Stimulated activated CD8-positive, alpha-beta memory T cell treated with anti-CD3 and anti-CD28 coated beads, Interleukin-7, amount 100 ng/mL, for 4 hours (primary cell): ENCODE data around the gene PCNX3.
"Not testable (repeated sequence)": the region's sequence is repeated elsewhere in the genome, so short reads cannot be mapped to it uniquely, and the experiment has no call there.

ENCODE experiments used
- DNase-seq, 2 donors: peaks; one replicate each; pipeline ENCODE4 v3.0.0-alpha.2; 2020; ENCODE audit warnings: low read depth in 2 of 2

Gene PCNX3

GRCh38 chr11:65619281-65619928 lies 3.8 kb downstream of the PCNX3 start:
- DNase-seq = no peak

GRCh38 chr11:65620666-65621065 lies 5.1 kb downstream of the PCNX3 start:
- no peak for DNase-seq

GRCh38 chr11:65621460-65621859 lies 5.9 kb downstream of the PCNX3 start:
- DNase-seq = no peak

GRCh38 chr11:65622011-65622410 lies 6.4 kb downstream of the PCNX3 start:
- DNase-seq = no peak

- no peak for DNase-seq
Observed at GRCh38 chr11:65623177-65623576, 7.6 kb downstream of the PCNX3 start.

- no peak for DNase-seq
Observed at GRCh38 chr11:65623852-65624616, 8.5 kb downstream of the PCNX3 start.

GRCh38 chr11:65624931-65625627 lies 9.5 kb downstream of the PCNX3 start:
- no peak for DNase-seq

- no peak for DNase-seq
Observed at GRCh38 chr11:65625628-65626342, 10.2 kb downstream of the PCNX3 start.

- DNase-seq = no peak
Observed at GRCh38 chr11:65627202-65627601, 11.6 kb downstream of the PCNX3 start.

- DNase-seq = no peak
Observed at GRCh38 chr11:65629579-65629978, 14.0 kb downstream of the PCNX3 start.

GRCh38 chr11:65630215-65630614 lies 14.6 kb downstream of the PCNX3 start:
- DNase-seq = no peak

- no peak for DNase-seq
Observed at GRCh38 chr11:65633390-65634108, 18.0 kb downstream of the PCNX3 start.

GRCh38 chr11:65634109-65634436 lies 18.5 kb downstream of the PCNX3 start:
- no peak for DNase-seq

- no peak for DNase-seq
Observed at GRCh38 chr11:65634440-65634839, 18.9 kb downstream of the PCNX3 start.

- DNase-seq = no peak
Observed at GRCh38 chr11:65634905-65635731, 19.5 kb downstream of the PCNX3 start.

GRCh38 chr11:65636108-65637031 lies 20.8 kb downstream of the PCNX3 start:
- DNase-seq = no peak

GRCh38 chr11:65637032-65637557 lies 21.5 kb downstream of the PCNX3 start:
- no peak for DNase-seq

GRCh38 chr11:65637794-65638419 lies 22.3 kb downstream of the PCNX3 start, which contains the start of gene SIPA1:
Gene SIPA1 (plus strand): TSS chr11:65638101. CDS start chr11:65640922, 2,821 bp downstream.
- DNase-seq = peak in 1 of 2 donors; percentile 65

- DNase-seq = not testable (repeated sequence)
Observed at GRCh38 chr11:65639228-65639597, 23.6 kb downstream of the PCNX3 start.
